IPS DF 6.9 (cell line): Measurements from ENCODE around the gene CELA2A.

Source experiments
- DNase-seq: peaks from one replicate; pipeline ENCODE4 v3.0.0-alpha.2; 2013; ENCODE audit warnings: low read depth, low spot score
- H3K27ac ChIP-seq: one replicate; pipeline ENCODE4 v1.5.1; 2013; ENCODE audit warnings: low read length, control low read depth
- H3K27me3 ChIP-seq: 2 replicates; pipeline ENCODE4 v1.6.1; 2013; ENCODE audit warnings: mild to moderate bottlenecking, low read length; ENCODE audit not compliant: control insufficient read depth, insufficient read depth
- H3K36me3 ChIP-seq: 2 replicates; pipeline ENCODE4 v1.6.1; 2013; ENCODE audit warnings: low read length; ENCODE audit not compliant: control insufficient read depth, insufficient read depth
- H3K4me1 ChIP-seq: 2 replicates; pipeline ENCODE4 v1.6.1; 2013; ENCODE audit warnings: low read length; ENCODE audit not compliant: control insufficient read depth, insufficient read depth
- H3K4me3 ChIP-seq: 2 replicates; pipeline ENCODE4 v1.5.1; 2013; ENCODE audit warnings: mild to moderate bottlenecking, low read length
- H3K9me3 ChIP-seq: 2 replicates; pipeline ENCODE4 v1.6.1; 2013; ENCODE audit warnings: low read length, inconsistent platforms; ENCODE audit not compliant: control insufficient read depth, insufficient read depth
- WGBS: extraction: QIAGEN DNeasy Blood & Tissue Kit; methylation state at CpG from one replicate; pipeline ENCODE4 v1.1.7; 2013; ENCODE audit warnings: mixed read lengths, missing lambda C conversion rate; ENCODE audit not compliant: insufficient read length, insufficient coverage; 5-methylcytosine and 5-hydroxymethylcytosine counted together

The CELA2A gene

GRCh38 chr1:15413563-15414444 lies 42.7 kb upstream of the CELA2A start:
- DNase-seq, result no peak
- no CpG with 5 or more reads among the region's 20 CpGs for WGBS
- no peaks in the 10 kb centered on the region for H3K36me3 ChIP-seq
- H3K4me1 ChIP-seq, result peaks cover 5% of the 10 kb centered on the region
- H3K9me3 ChIP-seq, result no peaks in the 10 kb centered on the region
- H3K4me3 ChIP-seq, result no peak overlapping the region
- H3K27me3 ChIP-seq, result no peaks in the 10 kb centered on the region; the same call in 1 of the 2 replicates
- no peak overlapping the region for H3K27ac ChIP-seq

- no peak overlapping the region for H3K4me3 ChIP-seq
- H3K27ac ChIP-seq, result no peak overlapping the region
- no CpG with 5 or more reads among the region's 10 CpGs for WGBS
- H3K4me1 ChIP-seq, result peaks cover 5% of the 10 kb centered on the region
- H3K27me3 ChIP-seq, result no peaks in the 10 kb centered on the region; the same call in 1 of the 2 replicates
- DNase-seq, result no peak
- H3K36me3 ChIP-seq, result no peaks in the 10 kb centered on the region
- H3K9me3 ChIP-seq, result no peaks in the 10 kb centered on the region
These were observed 42.0 kb upstream of the CELA2A start for GRCh38 chr1:15414445-15414983.

GRCh38 chr1:15417059-15417934 lies 39.2 kb upstream of the CELA2A start:
- H3K4me3 ChIP-seq, result no peak overlapping the region
- H3K27me3 ChIP-seq, result no peaks in the 10 kb centered on the region
- H3K9me3 ChIP-seq, result no peaks in the 10 kb centered on the region
- DNase-seq, result no peak
- 0 out of 2 replicates have a peak, but pooled peaks cover 2% of the 10 kb centered on the region for H3K36me3 ChIP-seq
- H3K4me1 ChIP-seq, result peaks cover 1% of the 10 kb centered on the region; the same call in 1 of the 2 replicates
- H3K27ac ChIP-seq, result no peak overlapping the region
- WGBS, result no CpG with 5 or more reads among the region's 18 CpGs

GRCh38 chr1:15418806-15419515 lies 37.6 kb upstream of the CELA2A start:
- Histone ChIP-seq H3K36me3 (0 out of 2 replicates have a peak, but pooled peaks cover 2% of the 10 kb centered on the region), H3K9me3 (no peaks in the 10 kb centered on the region), H3K27ac (no peak overlapping the region), H3K4me1 (peaks cover 1% of the 10 kb centered on the region; the same call in 1 of the 2 replicates), H3K4me3 (no peak overlapping the region), H3K27me3 (no peaks in the 10 kb centered on the region)
- no CpG with 5 or more reads among the region's 18 CpGs for WGBS
- no peak for DNase-seq

GRCh38 chr1:15420853-15421465 lies 35.6 kb upstream of the CELA2A start:
- Histone ChIP-seq H3K27ac (no peak overlapping the region), H3K4me1 (peaks cover 1% of the 10 kb centered on the region; the same call in 1 of the 2 replicates), H3K4me3 (no peak overlapping the region), H3K36me3 (0 out of 2 replicates have a peak, but pooled peaks cover 2% of the 10 kb centered on the region), H3K9me3 (no peaks in the 10 kb centered on the region), H3K27me3 (no peaks in the 10 kb centered on the region)
- no CpG with 5 or more reads among the region's 8 CpGs for WGBS
- DNase-seq, result no peak

GRCh38 chr1:15422871-15423270 lies 33.7 kb upstream of the CELA2A start:
- no peaks in the 10 kb centered on the region for H3K4me1 ChIP-seq
- no peaks in the 10 kb centered on the region for H3K27me3 ChIP-seq
- H3K36me3 ChIP-seq, result peaks cover 2% of the 10 kb centered on the region; the same call in 1 of the 2 replicates
- no peak overlapping the region for H3K4me3 ChIP-seq
- no peak for DNase-seq
- no peak overlapping the region for H3K27ac ChIP-seq
- H3K9me3 ChIP-seq, result no peaks in the 10 kb centered on the region
- WGBS, result no CpG with 5 or more reads among the region's 8 CpGs

- WGBS, result no CpG with 5 or more reads among the region's 11 CpGs
- Histone ChIP-seq H3K27me3 (no peaks in the 10 kb centered on the region), H3K36me3 (peaks cover 2% of the 10 kb centered on the region; the same call in 1 of the 2 replicates), H3K9me3 (no peaks in the 10 kb centered on the region), H3K27ac (no peak overlapping the region), H3K4me3 (no peak overlapping the region), H3K4me1 (no peaks in the 10 kb centered on the region)
- DNase-seq, result no peak
These were observed 33.0 kb upstream of the CELA2A start for GRCh38 chr1:15423355-15424077.

- whole genome bisulfite sequencing, result no CpG with 5 or more reads among the region's 13 CpGs
- Histone ChIP-seq H3K4me3 (no peak overlapping the region), H3K27me3 (no peaks in the 10 kb centered on the region), H3K9me3 (no peaks in the 10 kb centered on the region), H3K36me3 (peaks cover 2% of the 10 kb centered on the region; the same call in 1 of the 2 replicates), H3K4me1 (no peaks in the 10 kb centered on the region), H3K27ac (no peak overlapping the region)
- DNase-seq, result no peak
These were observed 32.3 kb upstream of the CELA2A start for GRCh38 chr1:15424146-15424667.

GRCh38 chr1:15424981-15425380 lies 31.6 kb upstream of the CELA2A start:
- no peak for DNase-seq
- no CpG with 5 or more reads among the region's 5 CpGs for WGBS
- Histone ChIP-seq H3K9me3 (no peaks in the 10 kb centered on the region), H3K27me3 (no peaks in the 10 kb centered on the region), H3K27ac (no peak overlapping the region), H3K4me3 (no peak overlapping the region), H3K36me3 (peaks cover 2% of the 10 kb centered on the region; the same call in 1 of the 2 replicates), H3K4me1 (no peaks in the 10 kb centered on the region)
